K562 (cell line): Measurements from ENCODE around the gene DOP1A. TPM values are rescaled to one million over a fixed set of nuclear protein-coding genes. Genes with fewer than 3 reads are reported as not detected.

Source experiments
- BCOR ChIP-seq: fragments of 450-650 bp; IDR thresholded peaks from 2 replicates; pipeline ENCODE4 v1.6.1; 2016
- ELF2 ChIP-seq: fragments of 250-450 bp; sonication (Bioruptor Pico); IDR thresholded peaks from 2 replicates; pipeline ENCODE4 v1.5.0; 2021; ENCODE audit warnings: mild to moderate bottlenecking
- NFRKB ChIP-seq: fragments of 450-650 bp; IDR thresholded peaks from 2 replicates; pipeline ENCODE4 v1.6.1; 2016; ENCODE audit warnings: low read depth
- RBM34 ChIP-seq: fragments of 200-400 bp; formaldehyde crosslinking; IDR thresholded peaks from 2 replicates; pipeline ENCODE4 v1.6.1; 2018; ENCODE audit warnings: low read length, borderline replicate concordance; ENCODE audit not compliant: insufficient read depth
- RCOR1 ChIP-seq, 2 experiments: IDR thresholded peaks; 2 replicates each; pipeline ENCODE4 v1.6.1; 2012; ENCODE audit warnings: low read depth in 2 of 2, low read length in 2 of 2, borderline replicate concordance in 1 of 2, improper control_type of control experiment in 1 of 2
- RFX5 ChIP-seq: IDR thresholded peaks from 2 replicates; pipeline ENCODE4 v1.6.1; 2011; ENCODE audit warnings: low read depth, mild to moderate bottlenecking, improper control_type of control experiment, low read length
- SAP30 ChIP-seq: fragments of 200-600 bp; sonication (generic); IDR thresholded peaks from 2 replicates; pipeline ENCODE4 v1.6.1; 2012; ENCODE audit warnings: borderline replicate concordance, low read depth, mild to moderate bottlenecking, moderate library complexity, low read length, control low read depth, inconsistent platforms; ENCODE audit not compliant: insufficient read depth, poor library complexity, severe bottlenecking
- USF2 ChIP-seq: sonication (generic); formaldehyde crosslinking; IDR thresholded peaks from 2 replicates; pipeline ENCODE4 v1.5.0; 2020; ENCODE audit warnings: missing genetic modification reagents
- YY1 ChIP-seq, 3 experiments: IDR thresholded peaks; 2 replicates each; pipeline ENCODE4 v1.6.1; 2011; ENCODE audit warnings: low read length in 2 of 3, mild to moderate bottlenecking in 2 of 3, moderate library complexity in 2 of 3, borderline replicate concordance in 1 of 3, control low read depth in 1 of 3, low read depth in 1 of 3; ENCODE audit not compliant: insufficient read depth in 3 of 3, insufficient replicate concordance in 2 of 3, control insufficient read depth in 1 of 3, insufficient read length in 1 of 3; ENCODE audit errors: extremely low read depth in 1 of 3
- ZNF232 ChIP-seq: sonication (generic); formaldehyde crosslinking; IDR thresholded peaks from 2 replicates; pipeline ENCODE4 v1.8.0; 2022; ENCODE audit warnings: mild to moderate bottlenecking, missing genetic modification reagents
- ZNF785 ChIP-seq: fragments of 250-450 bp; sonication (Bioruptor Pico); IDR thresholded peaks from 2 replicates; pipeline ENCODE4 v1.4.0; 2020; ENCODE audit warnings: mild to moderate bottlenecking
- polyA plus RNA-seq, 8 experiments: library from polyadenylated mRNA; depleted of rRNA in 4 of 8; stranded (reverse) in 5 of 8; unstranded in 3 of 8; fragments of >200 nt; fragmentation: Nextera tagmentation in 2 of 8; fragmentation: Illumina TruSeq in 1 of 8; extraction: Ambion mirVana in 2 of 8; extraction: Trizol in 1 of 8; gene quantifications; 2 replicates each; pipeline versions ENCODE4 v1.2.1 to v1.2.3, GENCODE V29; 2011 to 2014; ENCODE audit warnings: inconsistent platforms in 1 of 8, missing spikeins in 1 of 8
- total RNA-seq, 7 experiments: library from RNA; depleted of rRNA in 6 of 7; stranded (reverse); fragments of >200 nt in 6 of 7; fragmentation: Illumina TruSeq in 2 of 7; extraction: Trizol in 2 of 7; gene quantifications; 2 replicates each; pipeline versions ENCODE4 v1.2.1 to v1.2.3, GENCODE V29; 2011 to 2021; ENCODE audit warnings: low replicate concordance in 1 of 7
- TF ChIP-seq, protein P1 (sequence below): fragments of 450-650 bp; IDR thresholded peaks from 2 replicates; pipeline ENCODE4 v1.6.1; 2016; ENCODE audit warnings: borderline replicate concordance
- TF ChIP-seq, protein P2 (sequence below), 2 experiments: fragments of 250-450 bp in 1 of 2; fragments of 450-650 bp in 1 of 2; sonication (Bioruptor Pico) in 1 of 2; IDR thresholded peaks; 2 replicates each; pipeline versions ENCODE4 v1.6.1 to v1.8.0; 2016 to 2021; ENCODE audit warnings: mild to moderate bottlenecking in 2 of 2, moderate library complexity in 2 of 2, missing compliant biosample characterization in 1 of 2, missing genetic modification characterization in 1 of 2
- TF ChIP-seq, protein P3 (sequence below): fragments of 250-450 bp; sonication (Bioruptor Pico); IDR thresholded peaks from 2 replicates; pipeline ENCODE4 v1.5.0; 2021

The DOP1A gene
- total and polyA plus RNA-seq, 9 of the 15 experiments (the other 6 are each of a cell fraction or from before 2014, with no cell fraction given) = 0.75 to 10.5 (median 4.4) TPM

DNA sequence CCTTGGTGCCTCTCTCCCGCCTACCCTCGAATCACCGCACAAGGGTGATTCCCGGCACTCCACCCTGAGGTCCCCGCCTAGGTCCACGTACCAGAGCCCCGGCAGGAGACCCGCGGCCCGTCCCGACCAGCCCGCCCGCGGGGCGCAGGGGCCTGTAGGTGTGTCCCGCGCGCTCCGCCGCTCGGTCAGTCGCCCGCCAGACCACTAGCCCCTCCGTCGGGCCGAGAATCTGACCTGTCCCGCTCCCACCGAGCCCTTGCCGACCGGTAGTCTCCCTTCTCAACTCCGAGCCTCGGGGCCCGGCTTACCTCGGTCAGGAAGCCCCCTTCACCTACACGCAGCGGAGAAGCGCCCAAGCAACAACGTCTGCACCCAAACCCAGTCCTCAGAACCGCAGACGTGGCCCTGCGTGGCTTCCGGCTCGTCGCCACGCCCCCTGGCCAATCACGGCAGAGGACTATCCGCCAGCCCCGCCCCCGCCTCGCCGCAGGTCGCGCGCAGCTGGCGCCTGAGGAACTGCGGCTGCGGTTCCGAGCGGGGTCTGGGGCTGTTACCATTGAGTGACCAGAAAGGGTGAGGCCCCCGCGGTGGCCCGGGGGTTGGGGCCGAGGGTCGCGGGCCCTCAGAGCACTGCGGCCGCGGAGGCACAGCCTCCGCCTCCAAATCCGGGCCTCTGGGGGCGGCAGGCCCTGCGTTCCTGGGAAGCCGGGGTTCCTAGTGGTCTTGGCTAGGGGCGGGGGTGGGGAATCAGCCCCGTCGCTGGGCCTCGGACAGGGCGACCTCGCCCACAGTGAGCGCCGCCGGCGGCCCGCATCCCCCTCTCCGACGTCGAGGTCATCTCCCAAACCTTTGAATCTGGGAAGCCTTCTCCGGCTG, 125.6 kb downstream of the DOP1A start, which contains the start of the genes PGM3 and RWDD2A (continued):
- no peak for TF ChIP-seq USF2 (CRISPR knock-in tag)
- TF ChIP-seq ZNF785 = no peak
- 0 out of 2 replicates have a peak, but pooled peaks have one; percentile 38 for TF ChIP-seq RBM34
- TF ChIP-seq ZNF232 (CRISPR knock-in tag) = no peak
- peak; percentile 31; the same call in 1 of the 2 replicates for TF ChIP-seq BCOR
- TF ChIP-seq, protein P1, sequence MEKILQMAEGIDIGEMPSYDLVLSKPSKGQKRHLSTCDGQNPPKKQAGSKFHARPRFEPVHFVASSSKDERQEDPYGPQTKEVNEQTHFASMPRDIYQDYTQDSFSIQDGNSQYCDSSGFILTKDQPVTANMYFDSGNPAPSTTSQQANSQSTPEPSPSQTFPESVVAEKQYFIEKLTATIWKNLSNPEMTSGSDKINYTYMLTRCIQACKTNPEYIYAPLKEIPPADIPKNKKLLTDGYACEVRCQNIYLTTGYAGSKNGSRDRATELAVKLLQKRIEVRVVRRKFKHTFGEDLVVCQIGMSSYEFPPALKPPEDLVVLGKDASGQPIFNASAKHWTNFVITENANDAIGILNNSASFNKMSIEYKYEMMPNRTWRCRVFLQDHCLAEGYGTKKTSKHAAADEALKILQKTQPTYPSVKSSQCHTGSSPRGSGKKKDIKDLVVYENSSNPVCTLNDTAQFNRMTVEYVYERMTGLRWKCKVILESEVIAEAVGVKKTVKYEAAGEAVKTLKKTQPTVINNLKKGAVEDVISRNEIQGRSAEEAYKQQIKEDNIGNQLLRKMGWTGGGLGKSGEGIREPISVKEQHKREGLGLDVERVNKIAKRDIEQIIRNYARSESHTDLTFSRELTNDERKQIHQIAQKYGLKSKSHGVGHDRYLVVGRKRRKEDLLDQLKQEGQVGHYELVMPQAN = peak; percentile 87
- TF ChIP-seq SAP30 = peak; percentile 29
- TF ChIP-seq ELF2 = no peak
- no peak for TF ChIP-seq NFRKB
- no peak for TF ChIP-seq RFX5
- TF ChIP-seq, protein P2, sequence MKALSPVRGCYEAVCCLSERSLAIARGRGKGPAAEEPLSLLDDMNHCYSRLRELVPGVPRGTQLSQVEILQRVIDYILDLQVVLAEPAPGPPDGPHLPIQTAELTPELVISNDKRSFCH (CRISPR knock-in tag; IDR thresholded peaks at IDR 0.05) = no peak
- TF ChIP-seq, protein P2 (tag; IDR thresholded peaks at IDR 0.05) = no peak
- 0 out of 4 replicates have a peak, but pooled peaks of 1 of the 2 experiments have one; percentile 9 for TF ChIP-seq RCOR1 (IDR thresholded peaks at IDR 0.05; ENCODE audit: borderline replicate concordance in 1 of 2, low read depth in 2 of 2, low read length in 2 of 2)
- peak in 1 of 3 experiments; percentile 20 for TF ChIP-seq YY1 (IDR thresholded peaks at IDR 0.05; ENCODE audit: borderline replicate concordance in 1 of 3, control insufficient read depth in 1 of 3, extremely low read depth in 1 of 3, insufficient read depth in 3 of 3, insufficient read length in 1 of 3, insufficient replicate concordance in 2 of 3, low read depth in 1 of 3, low read length in 2 of 3)
- TF ChIP-seq, protein P3, sequence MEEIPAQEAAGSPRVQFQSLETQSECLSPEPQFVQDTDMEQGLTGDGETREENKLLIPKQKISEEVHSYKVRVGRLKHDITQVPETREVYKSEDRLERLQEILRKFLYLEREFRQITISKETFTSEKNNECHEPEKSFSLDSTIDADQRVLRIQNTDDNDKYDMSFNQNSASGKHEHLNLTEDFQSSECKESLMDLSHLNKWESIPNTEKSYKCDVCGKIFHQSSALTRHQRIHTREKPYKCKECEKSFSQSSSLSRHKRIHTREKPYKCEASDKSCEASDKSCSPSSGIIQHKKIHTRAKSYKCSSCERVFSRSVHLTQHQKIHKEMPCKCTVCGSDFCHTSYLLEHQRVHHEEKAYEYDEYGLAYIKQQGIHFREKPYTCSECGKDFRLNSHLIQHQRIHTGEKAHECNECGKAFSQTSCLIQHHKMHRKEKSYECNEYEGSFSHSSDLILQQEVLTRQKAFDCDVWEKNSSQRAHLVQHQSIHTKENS (CRISPR knock-in tag) = no peak
